Measurements from ENCODE around the gene PRRG3.

GRCh38 chrX:151729056-151729725 is 33.9 kb downstream of the PRRG3 start:
- TF ChIP-seq CTCF (IDR thresholded peaks at IDR 0.05) (no peak), POLR2A (IDR thresholded peaks at IDR 0.05) (no peak)

All from Peyer's patch (tissue), 4 donors.